Measurements from ENCODE around the gene CHD6. TPM values are rescaled to one million over a fixed set of nuclear protein-coding genes. Genes with fewer than 3 reads are reported as not detected.

The CHD6 gene
- total RNA-seq, 1 experiment from 2014 or later, result 51.1 TPM

- H3K4me3 ChIP-seq, result no peak overlapping the region
- ChIA-PET CTCF (no interaction called here), POLR2A (ENCODE audit: unreplicated experiment) (no interaction called here)
- H3K27ac ChIP-seq, result no peak overlapping the region
- no TSS peak for BruUV-seq (replicated peaks)
- DNase-seq, result no peak
- H3K36me3 ChIP-seq (ENCODE audit: low read depth), result peaks cover 14% of the 10 kb centered on the region
- no peak overlapping the region for H2AFZ ChIP-seq
- H3K9me3 ChIP-seq (ENCODE audit: insufficient read depth, low read depth), result no peaks in the 10 kb centered on the region
- H3K4me1 ChIP-seq (replicated peaks; ENCODE audit: insufficient read depth), result no peaks in the 10 kb centered on the region
- no peak overlapping the region for H3K4me2 ChIP-seq
- TF ChIP-seq CTCF (conservative IDR thresholded peaks at IDR 0.05), result no peak
- TF ChIP-seq EZH2 (IDR thresholded peaks at IDR 0.05; ENCODE audit: low read depth), result no peak
- no peaks in the 10 kb centered on the region for H3K27me3 ChIP-seq (ENCODE audit: insufficient read depth, low read depth)
- no peaks in the 10 kb centered on the region for H4K20me1 ChIP-seq (ENCODE audit: insufficient read depth)
- H3K9me2 ChIP-seq (ENCODE audit: insufficient read depth), result no peaks in the 10 kb centered on the region
- no peaks in the 10 kb centered on the region for H3K79me2 ChIP-seq (ENCODE audit: low read depth)
- no peaks in the 10 kb centered on the region for H3F3A ChIP-seq (ENCODE audit: insufficient read depth, low read depth)
- intact Hi-C loops (cut with micrococcal nuclease; ENCODE audit: unreplicated experiment), result no loop called here
These were observed 177.3 kb downstream of the CHD6 start for GRCh38 chr20:41440882-41441281.

GRCh38 chr20:41437836-41438235 lies 180.3 kb downstream of the CHD6 start:
- Histone ChIP-seq H3F3A (ENCODE audit: insufficient read depth, low read depth) (no peaks in the 10 kb centered on the region), H4K20me1 (ENCODE audit: insufficient read depth) (no peaks in the 10 kb centered on the region), H3K9me3 (ENCODE audit: insufficient read depth, low read depth) (no peaks in the 10 kb centered on the region), H3K27me3 (ENCODE audit: insufficient read depth, low read depth) (no peaks in the 10 kb centered on the region), H3K27ac (no peak overlapping the region), H3K4me3 (no peak overlapping the region), H3K36me3 (ENCODE audit: low read depth) (peaks cover 20% of the 10 kb centered on the region; the same call in 1 of the 2 replicates), H3K9me2 (ENCODE audit: insufficient read depth) (no peaks in the 10 kb centered on the region), H3K79me2 (ENCODE audit: low read depth) (no peaks in the 10 kb centered on the region), H3K4me1 (replicated peaks; ENCODE audit: insufficient read depth) (no peaks in the 10 kb centered on the region), H2AFZ (no peak overlapping the region), H3K4me2 (no peak overlapping the region)
- CTCF ChIA-PET, result no interaction called here
- BruUV-seq (replicated peaks), result no TSS peak
- DNase-seq, result no peak
- TF ChIP-seq EZH2 (IDR thresholded peaks at IDR 0.05; ENCODE audit: low read depth) (no peak), CTCF (conservative IDR thresholded peaks at IDR 0.05) (no peak)
- intact Hi-C loops (cut with micrococcal nuclease; ENCODE audit: unreplicated experiment), result no loop called here
- POLR2A ChIA-PET (ENCODE audit: unreplicated experiment), result no interaction called here

- no TSS peak for BruUV-seq (replicated peaks)
- Histone ChIP-seq H3K27ac (no peak overlapping the region), H2AFZ (no peak overlapping the region), H3K27me3 (ENCODE audit: insufficient read depth, low read depth) (no peaks in the 10 kb centered on the region), H3K4me3 (no peak overlapping the region), H3K4me2 (no peak overlapping the region), H3F3A (ENCODE audit: insufficient read depth, low read depth) (no peaks in the 10 kb centered on the region), H4K20me1 (ENCODE audit: insufficient read depth) (no peaks in the 10 kb centered on the region), H3K4me1 (replicated peaks; ENCODE audit: insufficient read depth) (no peaks in the 10 kb centered on the region), H3K79me2 (ENCODE audit: low read depth) (no peaks in the 10 kb centered on the region), H3K9me3 (ENCODE audit: insufficient read depth, low read depth) (no peaks in the 10 kb centered on the region), H3K9me2 (ENCODE audit: insufficient read depth) (no peaks in the 10 kb centered on the region), H3K36me3 (ENCODE audit: low read depth) (peaks cover 20% of the 10 kb centered on the region; the same call in 1 of the 2 replicates)
- no peak for TF ChIP-seq EZH2 (IDR thresholded peaks at IDR 0.05; ENCODE audit: low read depth)
- no peak for TF ChIP-seq CTCF (conservative IDR thresholded peaks at IDR 0.05)
- ChIA-PET POLR2A (ENCODE audit: unreplicated experiment) (no interaction called here), CTCF (no interaction called here)
- no peak for DNase-seq
- intact Hi-C loops (cut with micrococcal nuclease; ENCODE audit: unreplicated experiment), result no loop called here
These were observed 181.5 kb downstream of the CHD6 start for GRCh38 chr20:41436679-41437078.

Measured in PC-9 (cell line).